H9 (cell line): ENCODE results near the gene ERAL1. TPM values are rescaled to one million over a fixed set of nuclear protein-coding genes. Genes with fewer than 3 reads are reported as not detected.

Experiments used
- DNase-seq: peaks from one replicate; pipeline ENCODE4 v3.0.0-alpha.2; 2017
- H2AFZ ChIP-seq: one replicate; pipeline ENCODE4 v1.6.1; 2013; ENCODE audit warnings: mild to moderate bottlenecking, low read length, control low read depth, moderate library complexity
- H2AK5ac ChIP-seq: 2 replicates; pipeline ENCODE4 v1.6.1; 2013; ENCODE audit warnings: low read length, control low read depth, mixed read lengths; ENCODE audit not compliant: insufficient read length
- H2BK120ac ChIP-seq: one replicate; pipeline ENCODE4 v1.6.1; 2013; ENCODE audit warnings: low read depth, mild to moderate bottlenecking, low read length, control low read depth, inconsistent platforms; ENCODE audit not compliant: poor library complexity, severe bottlenecking
- H2BK12ac ChIP-seq: 2 replicates; pipeline ENCODE4 v1.6.1; 2013; ENCODE audit warnings: low read length, control low read depth, mixed read lengths, low read depth; ENCODE audit not compliant: insufficient read length
- H2BK15ac ChIP-seq: 2 replicates; pipeline ENCODE4 v1.6.1; 2013; ENCODE audit warnings: low read depth, low read length, control low read depth
- H2BK20ac ChIP-seq: one replicate; pipeline ENCODE4 v1.6.1; 2013; ENCODE audit warnings: low read depth, mild to moderate bottlenecking, low read length, control low read depth, inconsistent platforms; ENCODE audit not compliant: poor library complexity, severe bottlenecking
- H2BK5ac ChIP-seq: 2 replicates; pipeline ENCODE4 v1.6.1; 2013; ENCODE audit warnings: low read length, control low read depth, mixed read lengths; ENCODE audit not compliant: insufficient read length
- H3K14ac ChIP-seq: 2 replicates; pipeline ENCODE4 v1.6.1; 2013; ENCODE audit warnings: low read length, control low read depth; ENCODE audit not compliant: insufficient read depth
- H3K18ac ChIP-seq: 2 replicates; pipeline ENCODE4 v1.6.1; 2013; ENCODE audit warnings: low read depth, mild to moderate bottlenecking, mixed read lengths, low read length, control low read depth; ENCODE audit not compliant: insufficient read length
- H3K23ac ChIP-seq: 2 replicates; pipeline ENCODE4 v1.6.1; 2013; ENCODE audit warnings: low read length, control low read depth, mixed read lengths, low read depth; ENCODE audit not compliant: insufficient read length
- H3K23me2 ChIP-seq: 2 replicates; pipeline ENCODE4 v1.6.1; 2013; ENCODE audit warnings: low read depth, mild to moderate bottlenecking, mixed read lengths, low read length, control low read depth; ENCODE audit not compliant: insufficient read length, poor library complexity, severe bottlenecking
- H3K27ac ChIP-seq: 2 replicates; pipeline ENCODE4 v1.5.1; 2013; ENCODE audit warnings: low read length, control low read depth, mixed read lengths, low read depth; ENCODE audit not compliant: insufficient read length
- H3K27me3 ChIP-seq: 2 replicates; pipeline ENCODE4 v1.6.1; 2013; ENCODE audit warnings: low read length, control low read depth, inconsistent platforms; ENCODE audit not compliant: insufficient read depth
- H3K4ac ChIP-seq: 2 replicates; pipeline ENCODE4 v1.6.1; 2013; ENCODE audit warnings: low read depth, mild to moderate bottlenecking, control low read depth, inconsistent platforms, low read length, moderate library complexity
- H3K4me1 ChIP-seq: 2 replicates; pipeline ENCODE4 v1.6.1; 2013; ENCODE audit warnings: low read length, control low read depth, inconsistent platforms; ENCODE audit not compliant: insufficient read depth
- H3K4me2 ChIP-seq: 2 replicates; pipeline ENCODE4 v1.6.1; 2013; ENCODE audit warnings: low read length, control low read depth, mixed read lengths; ENCODE audit not compliant: insufficient read length, insufficient read depth
- H3K56ac ChIP-seq: 2 replicates; pipeline ENCODE4 v1.6.1; 2013; ENCODE audit warnings: low read depth, mild to moderate bottlenecking, mixed read lengths, low read length, control low read depth; ENCODE audit not compliant: insufficient read length
- H3K79me1 ChIP-seq: 2 replicates; pipeline ENCODE4 v1.6.1; 2013; ENCODE audit warnings: low read depth, mild to moderate bottlenecking, moderate library complexity, low read length, control low read depth, inconsistent platforms; ENCODE audit not compliant: insufficient read depth, poor library complexity, severe bottlenecking
- H3K79me2 ChIP-seq: 2 replicates; pipeline ENCODE4 v1.6.1; 2013; ENCODE audit warnings: low read length, control low read depth, inconsistent platforms; ENCODE audit not compliant: insufficient read depth
- H3K9ac ChIP-seq: 2 replicates; pipeline ENCODE4 v1.6.1; 2013; ENCODE audit warnings: low read length, control low read depth, mixed read lengths; ENCODE audit not compliant: insufficient read length; ENCODE audit errors: extremely low read depth
- H3K9me3 ChIP-seq: one replicate; pipeline ENCODE4 v1.6.1; 2013; ENCODE audit warnings: low read depth, low read length, inconsistent platforms; ENCODE audit not compliant: control insufficient read depth
- H3T11ph ChIP-seq: one replicate; pipeline ENCODE4 v1.6.1; 2013; ENCODE audit warnings: mild to moderate bottlenecking, low read length, control low read depth, inconsistent platforms
- H4K20me1 ChIP-seq: one replicate; pipeline ENCODE4 v1.6.1; 2013; ENCODE audit not compliant: control insufficient read depth, insufficient read length, insufficient read depth
- H4K5ac ChIP-seq: 2 replicates; pipeline ENCODE4 v1.6.1; 2013; ENCODE audit warnings: low read depth, mild to moderate bottlenecking, mixed read lengths, low read length, control low read depth; ENCODE audit not compliant: insufficient read length
- H4K8ac ChIP-seq: replicated peaks from 2 replicates; pipeline ENCODE4 v1.6.1; 2013; ENCODE audit warnings: low read length, control low read depth, mixed read lengths, low read depth; ENCODE audit not compliant: insufficient read length
- H4K91ac ChIP-seq: 2 replicates; pipeline ENCODE4 v1.6.1; 2013; ENCODE audit warnings: low read depth, mild to moderate bottlenecking, moderate library complexity, mixed read lengths, low read length, control low read depth; ENCODE audit not compliant: insufficient read length
- H3K27ac Mint-ChIP-seq, 3 experiments: 2 replicates in 2 of 3; 3 replicates in 1 of 3; pipeline ENCODE4 v1.8.0; 2020 to 2021; ENCODE audit warnings: mixed read lengths in 3 of 3, mild to moderate bottlenecking in 1 of 3, moderate library complexity in 1 of 3
- H3K27me3 Mint-ChIP-seq: 2 replicates; pipeline ENCODE4 v1.8.0; 2021; ENCODE audit warnings: low read depth, mild to moderate bottlenecking, moderate library complexity, mixed read lengths
- H3K36me3 Mint-ChIP-seq, 3 experiments: 2 replicates in 2 of 3; 3 replicates in 1 of 3; pipeline ENCODE4 v1.8.0; 2020 to 2021; ENCODE audit warnings: low read depth in 3 of 3, mixed read lengths in 3 of 3; ENCODE audit not compliant: insufficient read depth in 1 of 3
- H3K4me1 Mint-ChIP-seq, 2 experiments: 2 replicates each; pipeline ENCODE4 v1.8.0; 2020; ENCODE audit warnings: mixed read lengths in 2 of 2
- H3K4me3 Mint-ChIP-seq, 2 experiments: 2 replicates in 1 of 2; 3 replicates in 1 of 2; pipeline ENCODE4 v1.8.0; 2020 to 2021; ENCODE audit warnings: mild to moderate bottlenecking in 2 of 2, mixed read lengths in 2 of 2, moderate library complexity in 1 of 2
- H3K9me3 Mint-ChIP-seq, 2 experiments: 2 replicates in 1 of 2; 3 replicates in 1 of 2; pipeline ENCODE4 v1.8.0; 2020; ENCODE audit warnings: mild to moderate bottlenecking in 2 of 2, mixed read lengths in 2 of 2, moderate library complexity in 1 of 2
- WGBS: extraction: QIAGEN DNeasy Blood & Tissue Kit; methylation state at CpG from one replicate; pipeline ENCODE4 v1.1.7; 2013; ENCODE audit warnings: missing lambda C conversion rate, low lambda C conversion rate, mixed read lengths; ENCODE audit not compliant: insufficient read length; ENCODE audit errors: extremely low coverage; 5-methylcytosine and 5-hydroxymethylcytosine counted together
- total RNA-seq: library from RNA; stranded (reverse); gene quantifications from 2 replicates; pipeline ENCODE4 v1.2.1, GENCODE V29; 2021
- TF ChIP-seq, protein P1 (sequence below): fragments of 200-600 bp; sonication (generic); conservative IDR thresholded peaks from 3 replicates; pipeline ENCODE4 v1.8.0; 2021; ENCODE audit warnings: antibody characterized with exemption, mild to moderate bottlenecking

ERAL1 gene
- total RNA-seq, 1 experiment from 2014 or later, result 67.8 TPM

DNA sequence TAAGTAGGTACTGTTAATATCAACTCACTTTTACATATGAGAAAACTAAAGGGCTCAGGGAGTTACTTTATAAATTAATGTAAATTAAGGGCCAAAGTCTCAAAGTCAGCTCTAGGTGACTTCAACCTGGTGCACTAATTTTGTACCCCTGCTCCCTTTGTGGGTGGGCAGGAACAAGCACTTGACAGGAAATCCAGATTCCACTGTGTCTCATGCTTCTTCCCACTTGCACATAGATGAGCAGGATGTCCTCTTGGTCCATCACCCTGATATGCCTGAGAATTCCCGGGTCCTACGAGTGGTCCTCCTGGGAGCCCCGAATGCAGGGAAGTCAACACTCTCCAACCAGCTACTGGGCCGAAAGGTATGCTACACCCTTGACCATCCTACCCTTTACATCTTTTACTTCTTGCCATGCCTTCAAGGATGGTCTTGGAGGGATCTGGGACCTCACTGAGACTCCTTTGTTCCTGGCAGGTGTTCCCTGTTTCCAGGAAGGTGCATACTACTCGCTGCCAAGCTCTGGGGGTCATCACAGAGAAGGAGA is 1.3 kb downstream of the ERAL1 start:
- peaks cover 6 to 8% of the 10 kb centered on the region in 2 experiments for H3K4me1 Mint-ChIP-seq
- DNase-seq, result no peak
- Histone ChIP-seq H3K4me2 (no peak overlapping the region), H4K8ac (no peak overlapping the region), H2BK5ac (no peak overlapping the region), H2BK120ac (no peak overlapping the region), H3K4ac (no peak overlapping the region), H2BK15ac (no peak overlapping the region), H3T11ph (no peak overlapping the region), H3K4me1 (no peaks in the 10 kb centered on the region; the same call in 1 of the 2 replicates), H2BK20ac (no peak overlapping the region), H3K23me2 (peaks cover 3% of the 10 kb centered on the region), H4K5ac (no peak overlapping the region), H3K23ac (no peak overlapping the region), H2AK5ac (no peak overlapping the region), H3K9me3 (no peaks in the 10 kb centered on the region), H3K79me1 (no peaks in the 10 kb centered on the region), H3K27me3 (no peaks in the 10 kb centered on the region), H3K14ac (no peak overlapping the region), H3K79me2 (no peaks in the 10 kb centered on the region), H3K56ac (no peak overlapping the region), H3K27ac (no peak overlapping the region), H2BK12ac (no peak overlapping the region), H3K18ac (no peak overlapping the region), H3K9ac (no peak overlapping the region), H2AFZ (no peak overlapping the region), H4K20me1 (no peaks in the 10 kb centered on the region), H4K91ac (no peak overlapping the region)
- H3K9me3 Mint-ChIP-seq, result no peaks in the 10 kb centered on the region
- no peaks in the 10 kb centered on the region for H3K27me3 Mint-ChIP-seq
- peaks cover 28 to 42% (median 38%) of the 10 kb centered on the region in 3 experiments for H3K36me3 Mint-ChIP-seq
- H3K4me3 Mint-ChIP-seq, result peak overlapping the region; percentile 82 to 89
- WGBS, result no CpG with 5 or more reads among the region's 5 CpGs
- TF ChIP-seq, protein P1, sequence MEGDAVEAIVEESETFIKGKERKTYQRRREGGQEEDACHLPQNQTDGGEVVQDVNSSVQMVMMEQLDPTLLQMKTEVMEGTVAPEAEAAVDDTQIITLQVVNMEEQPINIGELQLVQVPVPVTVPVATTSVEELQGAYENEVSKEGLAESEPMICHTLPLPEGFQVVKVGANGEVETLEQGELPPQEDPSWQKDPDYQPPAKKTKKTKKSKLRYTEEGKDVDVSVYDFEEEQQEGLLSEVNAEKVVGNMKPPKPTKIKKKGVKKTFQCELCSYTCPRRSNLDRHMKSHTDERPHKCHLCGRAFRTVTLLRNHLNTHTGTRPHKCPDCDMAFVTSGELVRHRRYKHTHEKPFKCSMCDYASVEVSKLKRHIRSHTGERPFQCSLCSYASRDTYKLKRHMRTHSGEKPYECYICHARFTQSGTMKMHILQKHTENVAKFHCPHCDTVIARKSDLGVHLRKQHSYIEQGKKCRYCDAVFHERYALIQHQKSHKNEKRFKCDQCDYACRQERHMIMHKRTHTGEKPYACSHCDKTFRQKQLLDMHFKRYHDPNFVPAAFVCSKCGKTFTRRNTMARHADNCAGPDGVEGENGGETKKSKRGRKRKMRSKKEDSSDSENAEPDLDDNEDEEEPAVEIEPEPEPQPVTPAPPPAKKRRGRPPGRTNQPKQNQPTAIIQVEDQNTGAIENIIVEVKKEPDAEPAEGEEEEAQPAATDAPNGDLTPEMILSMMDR, result no peak
- no peak overlapping the region for H3K27ac Mint-ChIP-seq
